Fibroblast of upper back skin (primary cell): ENCODE data around the gene MTHFSD.

Source experiments
- DNase-seq: peaks from one replicate; pipeline ENCODE4 v3.0.0-alpha.2; 2013

The MTHFSD gene

DNA sequence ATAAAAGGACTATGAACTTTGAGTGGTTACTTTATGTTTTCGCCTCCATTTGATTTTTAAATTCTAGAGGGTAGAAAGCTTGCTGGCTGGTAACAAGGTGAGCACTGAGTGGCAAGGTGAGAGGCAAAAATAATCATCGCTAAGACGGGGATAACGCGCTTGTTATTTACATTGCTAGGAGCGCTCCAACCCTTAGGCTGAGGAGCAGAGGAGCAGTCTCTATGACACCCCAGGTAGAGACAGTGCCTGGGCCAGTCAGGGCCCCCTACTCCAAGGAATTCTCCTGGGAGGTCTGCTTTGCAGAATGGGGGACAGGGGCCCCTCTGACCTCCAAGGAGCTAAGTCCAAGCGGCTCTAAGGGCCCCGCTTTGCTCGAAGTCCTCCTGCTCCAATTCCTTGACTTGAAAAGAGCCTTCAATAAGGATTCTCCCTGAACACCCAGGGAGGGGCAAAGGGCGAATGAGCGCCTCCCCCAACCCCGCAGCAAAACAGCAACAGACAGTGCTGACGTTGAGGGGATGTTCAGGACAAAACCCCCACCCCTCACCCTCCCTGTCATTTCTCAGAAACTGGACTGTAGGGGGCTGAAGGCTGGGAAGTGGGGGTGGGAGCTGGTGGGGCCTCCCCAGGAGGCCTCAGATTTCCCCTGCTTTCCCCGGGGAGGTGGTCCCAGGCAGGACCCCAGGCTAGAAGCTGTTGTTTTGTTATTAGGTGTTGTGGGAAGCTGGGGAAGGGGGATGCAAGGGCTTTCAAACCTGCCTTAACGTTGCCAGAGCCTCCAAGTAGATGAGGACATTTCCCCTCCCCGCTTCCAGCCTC lies 54.9 kb downstream of the MTHFSD start:
- DNase-seq = no peak

DNA sequence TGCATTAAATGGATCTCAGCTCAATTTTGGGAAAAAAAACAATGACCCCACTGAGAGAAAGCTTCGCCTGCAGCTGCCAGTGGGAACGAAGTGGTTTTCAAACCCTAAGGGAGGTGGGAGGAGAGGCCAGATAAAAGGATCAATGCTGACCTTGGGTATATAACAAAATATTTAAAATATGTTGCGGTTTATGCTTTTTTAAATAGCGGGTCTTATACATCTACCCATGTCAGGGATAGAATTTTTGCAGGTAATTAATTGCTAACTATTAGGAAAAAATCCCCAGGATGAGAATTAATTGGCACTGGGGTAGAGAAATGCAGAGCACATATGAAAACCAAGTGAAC lies 55.6 kb downstream of the MTHFSD start:
- no peak for DNase-seq

DNA sequence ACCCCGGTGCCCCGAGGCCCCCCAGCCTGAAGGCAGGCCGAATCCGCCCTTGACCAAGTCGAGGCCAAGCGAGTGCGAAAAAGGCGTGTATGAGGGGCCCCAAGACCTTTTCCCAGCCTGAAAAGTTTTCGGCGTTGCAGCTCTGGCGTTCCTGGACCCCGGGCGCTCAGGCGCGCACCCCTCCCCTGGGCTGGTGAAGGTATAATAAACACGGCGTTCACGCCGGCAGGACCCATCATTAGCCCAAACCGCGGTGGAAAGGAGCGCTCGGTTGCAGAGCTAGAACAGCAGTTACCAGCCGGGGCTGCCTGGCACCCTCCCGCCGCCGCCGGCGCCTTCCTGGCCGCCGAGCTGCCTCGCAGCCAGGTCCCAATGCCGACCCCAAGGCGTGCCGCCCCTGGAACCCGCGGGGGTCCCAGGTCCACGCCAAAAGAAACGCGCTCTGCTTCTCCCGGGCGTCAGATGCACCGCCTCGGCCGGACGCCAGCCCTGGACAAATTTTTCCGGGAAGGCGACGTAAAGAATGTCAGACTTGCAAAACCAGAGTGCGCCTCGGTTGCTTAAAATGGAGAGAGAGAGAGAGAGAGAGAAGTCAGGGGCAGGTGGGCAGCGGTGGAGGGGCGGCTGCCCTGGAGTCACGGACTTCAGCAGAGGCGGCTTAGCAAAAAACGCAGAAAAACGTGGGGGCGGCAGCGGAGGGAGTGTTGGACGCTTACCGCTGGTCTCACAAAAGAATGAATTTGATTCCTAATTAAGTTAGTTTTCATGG lies 56.2 kb downstream of the MTHFSD start:
- DNase-seq = peak; percentile 36

DNA sequence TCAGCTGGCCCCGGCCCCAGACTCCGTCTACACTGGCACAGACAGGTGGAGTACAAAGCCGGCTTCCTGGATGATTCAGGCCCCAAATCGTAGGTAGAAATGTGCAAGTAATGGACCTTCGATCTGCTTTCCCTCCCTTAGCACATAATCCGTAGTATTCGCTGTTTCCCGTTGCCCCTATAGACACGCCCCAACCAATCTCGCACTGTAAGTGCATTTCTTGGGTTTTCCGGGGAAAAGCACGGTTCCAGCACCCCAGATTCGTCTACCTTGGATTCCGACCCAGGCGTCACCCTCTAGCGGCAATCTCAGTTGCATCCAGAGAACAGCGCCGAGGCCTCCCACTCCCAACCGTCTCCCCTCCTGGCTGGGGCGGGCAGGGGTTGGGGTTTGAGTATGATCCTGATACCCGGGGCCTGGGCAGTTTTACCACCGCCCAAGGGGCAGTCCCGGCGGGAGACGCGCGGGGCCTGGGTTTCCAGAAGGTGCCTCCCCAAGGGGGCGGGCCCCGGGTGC lies 56.8 kb downstream of the MTHFSD start:
- DNase-seq = no peak

DNA sequence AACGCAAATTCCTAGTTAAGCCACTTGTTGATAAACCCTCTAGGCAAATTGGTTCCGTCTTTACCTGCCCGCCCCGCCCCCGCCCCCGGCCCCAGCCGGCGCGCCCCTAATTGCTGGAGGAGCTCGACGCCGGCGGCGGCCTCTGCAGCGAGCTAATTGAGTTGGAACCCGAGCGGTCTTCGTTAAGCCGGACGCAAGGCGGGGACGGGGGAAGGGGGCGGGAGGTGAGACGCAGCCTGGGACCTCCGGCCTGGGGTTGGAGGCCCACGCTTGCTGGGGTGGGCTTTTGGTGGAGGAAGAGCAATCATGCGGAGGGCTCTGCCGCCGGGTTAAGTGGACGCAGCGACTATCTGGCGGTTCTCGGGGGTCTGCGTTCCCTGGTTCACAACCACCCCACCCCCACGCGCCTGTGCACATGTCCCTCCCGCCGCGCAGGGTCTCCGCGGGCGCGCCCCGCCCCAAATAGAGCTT lies 57.4 kb downstream of the MTHFSD start:
- DNase-seq = no peak

DNA sequence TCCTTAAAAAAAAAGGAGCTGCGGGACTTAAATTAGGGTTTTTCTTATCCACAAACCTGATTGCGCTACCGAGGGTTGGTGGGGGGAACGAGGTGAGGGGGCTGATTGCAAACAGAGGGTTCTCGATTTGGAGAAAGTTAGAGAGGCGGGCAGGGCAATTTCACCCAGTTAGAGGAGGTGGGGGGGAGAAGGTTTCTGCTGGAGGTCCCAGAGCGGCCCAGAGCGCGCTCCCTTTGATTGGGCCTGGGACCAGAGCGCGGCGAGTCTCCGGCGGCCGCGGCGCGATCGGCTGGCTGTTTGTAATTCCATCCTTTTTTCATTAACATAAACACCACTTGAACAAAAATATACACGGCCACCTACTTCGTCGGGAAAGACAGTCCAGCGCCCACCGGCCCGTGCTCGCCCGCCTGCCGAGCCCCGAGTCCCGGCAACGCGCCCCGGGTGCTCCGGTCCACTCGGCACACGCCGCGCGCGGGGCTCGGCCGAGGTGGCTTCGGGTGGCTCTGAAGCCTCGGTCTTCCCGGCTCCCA lies 58.0 kb downstream of the MTHFSD start:
- DNase-seq = no peak

DNA sequence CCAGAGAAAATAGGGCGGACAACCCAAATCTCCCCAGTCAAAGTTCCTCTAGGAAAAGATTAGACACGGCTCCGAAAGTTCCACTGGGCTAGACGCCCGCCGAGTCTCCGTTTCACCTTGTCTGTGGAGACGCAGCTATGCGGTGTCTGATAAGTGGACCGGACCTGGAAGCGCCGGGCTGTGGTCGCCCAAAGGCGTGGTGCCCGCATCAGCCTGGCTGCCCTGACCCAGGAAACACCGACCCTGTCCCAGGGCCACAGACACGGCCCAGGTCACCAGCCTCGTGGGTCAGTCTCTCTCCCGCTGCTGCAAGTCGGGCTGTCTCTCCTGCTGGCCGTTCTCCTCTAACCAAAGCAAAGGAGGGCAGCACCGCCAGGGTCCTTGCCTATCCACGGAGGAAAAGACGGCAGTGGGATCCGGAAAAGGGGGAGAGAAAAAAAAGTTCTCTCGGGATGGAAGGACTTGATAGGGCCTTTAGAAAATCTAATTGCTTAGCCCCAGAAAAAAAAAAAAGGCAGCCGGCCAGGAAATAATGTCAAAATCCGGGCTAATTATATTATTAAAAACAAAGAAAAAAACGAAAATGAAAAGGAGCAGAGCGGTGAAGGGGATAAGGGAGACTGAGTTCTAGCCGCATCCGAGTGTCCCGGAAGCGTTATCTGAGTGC lies 58.6 kb downstream of the MTHFSD start:
- DNase-seq = no peak

DNA sequence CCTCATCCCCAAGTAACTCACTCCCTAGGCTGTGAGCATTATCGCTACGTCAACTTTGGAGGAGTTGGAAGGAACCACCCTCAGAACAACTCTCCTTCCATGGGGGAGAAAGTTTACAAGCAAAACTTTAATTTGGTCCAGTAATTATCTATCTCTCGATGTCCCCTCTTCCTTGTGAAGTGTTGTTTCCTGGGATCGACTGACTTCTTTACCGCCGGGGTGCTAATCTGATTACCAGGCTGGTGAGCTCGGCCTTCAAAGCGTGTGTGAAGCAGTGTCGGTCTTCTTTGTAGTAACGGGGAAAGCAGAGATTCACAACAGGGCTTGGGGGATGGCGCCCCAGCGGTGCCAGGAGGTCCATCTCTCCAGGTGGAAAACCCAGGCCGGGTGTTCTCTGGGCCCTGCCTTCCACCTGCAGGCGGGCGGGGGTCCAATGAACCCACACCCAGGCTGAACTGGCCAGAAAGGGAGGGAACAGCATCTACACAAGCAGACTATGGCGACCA lies 59.2 kb downstream of the MTHFSD start:
- no peak for DNase-seq

DNA sequence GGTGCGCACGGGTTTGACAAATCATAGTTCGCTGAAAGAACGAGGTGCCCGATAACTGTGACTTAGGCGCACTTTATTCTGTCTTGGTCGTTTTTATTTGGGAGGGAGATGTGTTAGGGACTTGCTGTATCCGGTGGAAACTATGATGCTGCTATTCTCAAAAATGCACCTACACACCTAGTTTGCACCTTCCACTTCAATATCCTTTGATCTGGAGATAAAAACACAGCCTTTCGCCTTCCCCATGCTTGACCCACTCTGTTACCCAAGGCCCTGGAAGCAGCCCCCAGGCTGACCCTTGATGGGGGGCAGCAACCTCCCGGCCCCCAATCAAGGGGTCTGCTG lies 59.7 kb downstream of the MTHFSD start:
- DNase-seq = no peak

DNA sequence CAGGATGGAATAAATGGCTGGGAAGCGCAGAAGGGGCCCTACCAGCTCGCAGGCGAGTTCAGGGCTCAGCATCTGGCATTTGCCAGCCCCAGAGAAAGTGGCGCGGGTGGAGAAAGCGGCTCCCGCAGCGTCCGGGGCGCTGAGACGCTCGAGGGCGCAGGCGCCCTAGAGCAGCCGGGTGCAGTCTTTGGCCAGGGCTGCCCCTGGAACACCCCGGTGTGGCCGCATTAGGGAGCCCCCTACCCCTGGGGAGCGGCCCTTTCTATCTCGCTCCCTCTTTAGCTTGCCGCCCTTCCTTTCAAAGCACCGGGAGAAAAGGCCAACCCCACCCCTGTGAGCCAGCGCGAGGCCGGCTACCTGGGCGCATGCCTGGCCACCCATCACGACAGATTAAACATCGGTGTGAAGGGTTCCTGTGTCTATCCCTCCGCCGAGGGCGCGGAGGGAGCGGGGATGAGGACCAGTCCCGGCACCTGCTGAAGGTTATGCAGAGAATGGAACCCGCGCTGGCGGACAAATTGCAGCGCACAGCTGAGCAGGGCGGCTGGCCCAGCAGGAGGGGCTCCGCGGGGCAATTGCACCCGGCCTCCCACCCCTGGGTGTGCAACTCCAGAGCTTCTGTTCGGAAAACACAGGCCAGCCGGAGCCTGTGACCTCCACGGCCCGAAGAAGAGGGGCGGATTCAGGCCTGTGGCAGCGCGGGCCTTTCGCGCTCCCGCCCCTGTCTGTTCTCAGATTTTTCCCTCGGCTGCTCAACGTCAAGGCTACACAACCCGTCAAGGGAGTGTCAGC lies 60.3 kb downstream of the MTHFSD start:
- DNase-seq = no peak

DNA sequence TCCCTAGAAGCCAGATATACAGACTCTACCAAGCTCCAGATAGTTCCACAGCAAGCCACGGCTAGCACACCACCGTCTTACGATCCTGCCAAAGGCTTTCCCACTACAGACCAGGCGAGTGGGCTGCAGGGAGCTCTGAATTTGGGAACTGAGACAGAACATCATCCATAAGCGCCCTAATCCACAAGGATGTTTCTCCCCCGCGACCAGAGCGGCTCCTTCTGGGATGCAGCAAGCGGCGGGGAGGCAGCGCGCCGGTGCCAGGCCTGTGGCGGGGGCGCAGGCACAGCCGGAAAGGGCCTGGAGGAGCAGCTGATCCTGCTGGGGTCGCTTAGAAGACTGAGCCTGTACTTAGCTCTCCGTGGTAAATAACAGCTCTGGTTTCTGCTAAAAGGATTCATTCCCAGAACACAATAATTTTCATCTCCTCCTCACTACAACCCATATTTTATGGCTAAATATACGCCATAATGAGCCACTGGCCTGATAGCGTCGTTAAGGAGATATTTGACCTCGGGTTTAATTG lies 60.9 kb downstream of the MTHFSD start:
- DNase-seq = no peak

DNA sequence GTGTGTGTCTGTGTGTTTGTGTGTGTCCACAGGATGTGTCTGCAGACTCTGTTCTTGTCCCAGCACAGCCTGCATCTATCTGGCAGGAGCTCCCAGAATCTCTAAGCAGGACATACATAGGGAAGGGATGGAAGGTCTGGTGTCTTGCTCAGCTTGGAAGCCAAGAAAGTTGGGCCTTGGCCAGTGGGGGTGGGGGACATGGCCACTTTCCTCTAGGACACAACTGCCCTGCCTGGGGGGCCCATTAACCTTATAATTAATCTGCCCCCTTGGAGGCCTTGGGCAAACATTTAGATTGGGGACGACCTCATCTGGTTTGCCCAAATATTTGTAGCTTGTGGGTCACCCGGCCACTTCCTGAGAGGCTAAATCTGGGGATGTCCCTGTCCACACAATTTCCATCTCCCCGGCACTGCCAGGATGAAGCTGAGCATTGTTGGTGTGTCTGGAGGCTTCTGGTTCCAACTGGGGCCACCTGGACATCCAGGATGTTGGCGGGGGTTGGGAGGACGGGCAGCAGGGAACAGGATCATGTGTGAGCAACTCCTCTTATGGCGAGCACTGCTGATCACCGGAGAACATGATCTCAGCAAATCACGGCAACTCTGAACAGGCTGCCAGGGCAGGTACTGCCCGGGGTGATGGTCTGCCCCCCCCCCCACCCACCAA lies 61.9 kb downstream of the MTHFSD start:
- DNase-seq = no peak

DNA sequence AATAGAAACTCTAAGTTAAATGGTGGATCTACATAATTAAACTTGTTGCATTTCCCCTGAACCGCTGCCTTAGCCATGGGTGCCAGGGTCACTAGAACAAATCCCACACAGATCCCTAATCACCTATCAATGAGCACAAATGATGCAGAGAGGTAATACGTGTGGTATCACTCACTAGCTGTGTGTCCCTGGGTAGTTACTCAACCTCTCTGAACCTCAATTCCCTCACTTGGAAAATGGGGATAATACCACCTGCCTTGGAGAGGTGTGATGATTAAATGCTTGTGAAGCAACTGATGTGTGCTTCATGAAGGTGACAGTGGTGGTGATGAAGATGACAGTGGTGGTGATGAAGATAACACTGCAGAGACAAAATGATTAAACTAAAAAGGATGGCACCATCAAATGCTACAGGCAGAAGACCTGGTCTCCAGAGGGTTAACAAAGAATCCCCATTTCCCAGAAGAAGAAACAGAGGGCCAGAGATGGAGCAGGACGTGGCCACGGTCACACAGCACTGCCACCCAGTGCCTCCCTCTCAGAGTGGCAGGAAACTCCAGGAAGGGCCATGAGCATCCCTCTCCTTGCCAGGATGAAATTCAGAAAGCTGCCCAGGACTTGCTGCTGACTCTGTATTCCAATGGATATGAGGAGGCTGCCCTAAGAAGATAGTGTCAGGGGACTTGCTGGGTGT lies 62.6 kb downstream of the MTHFSD start:
- DNase-seq = no peak

DNA sequence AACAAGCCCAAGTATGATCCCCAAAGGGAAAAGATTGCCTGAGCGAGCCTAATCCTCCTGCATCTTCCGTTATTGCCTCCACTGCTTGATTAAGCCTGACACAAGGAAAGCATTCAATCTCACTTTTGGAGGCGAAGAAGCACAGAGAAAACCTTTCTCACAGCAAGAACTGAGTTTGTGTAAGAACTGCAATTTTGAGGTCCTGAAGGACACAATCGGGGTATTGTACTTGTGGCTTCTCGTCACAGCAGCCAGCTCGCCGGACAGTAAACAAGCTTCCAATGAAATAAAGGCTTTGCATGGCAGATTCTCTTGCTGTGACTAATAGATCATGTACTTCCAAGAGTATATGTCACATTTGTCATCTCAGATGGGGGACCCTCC lies 63.4 kb downstream of the MTHFSD start:
- DNase-seq = no peak

DNA sequence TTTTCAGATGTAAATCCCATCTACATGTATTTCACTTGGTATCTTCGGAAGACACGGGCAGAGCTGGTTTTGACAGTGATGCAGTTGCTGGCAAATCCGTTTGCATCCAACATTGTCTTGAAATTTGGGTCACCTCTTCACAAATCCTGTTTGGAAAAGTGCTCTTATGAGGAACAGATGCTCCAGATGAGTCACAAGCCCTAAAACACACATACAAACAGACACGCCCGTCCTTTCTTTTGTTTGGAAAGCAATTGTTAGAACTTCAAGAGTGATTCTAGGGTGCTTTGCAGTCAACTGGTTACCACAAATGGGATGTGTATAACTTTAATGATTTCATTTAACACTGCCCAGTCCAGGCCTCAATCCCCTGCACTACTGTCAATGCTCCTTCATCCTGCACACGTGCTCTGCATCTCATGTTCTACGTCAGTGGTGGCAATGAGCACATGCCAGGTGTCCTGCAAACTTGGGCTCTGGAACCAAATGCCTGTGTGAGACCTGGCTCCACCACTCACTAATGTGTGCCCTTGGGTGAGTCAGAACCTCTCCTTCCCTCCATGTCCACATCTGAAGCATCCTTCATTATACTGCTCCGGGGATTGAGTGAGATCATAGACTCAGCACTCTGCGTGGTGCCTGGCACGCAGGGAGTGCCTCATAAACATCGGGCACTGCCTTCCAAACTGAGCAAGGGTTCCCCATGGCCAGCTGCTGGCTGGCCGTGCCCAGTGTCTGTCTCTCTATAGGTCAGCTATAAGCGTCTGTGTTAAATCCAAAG lies 64.0 kb downstream of the MTHFSD start:
- DNase-seq = no peak

DNA sequence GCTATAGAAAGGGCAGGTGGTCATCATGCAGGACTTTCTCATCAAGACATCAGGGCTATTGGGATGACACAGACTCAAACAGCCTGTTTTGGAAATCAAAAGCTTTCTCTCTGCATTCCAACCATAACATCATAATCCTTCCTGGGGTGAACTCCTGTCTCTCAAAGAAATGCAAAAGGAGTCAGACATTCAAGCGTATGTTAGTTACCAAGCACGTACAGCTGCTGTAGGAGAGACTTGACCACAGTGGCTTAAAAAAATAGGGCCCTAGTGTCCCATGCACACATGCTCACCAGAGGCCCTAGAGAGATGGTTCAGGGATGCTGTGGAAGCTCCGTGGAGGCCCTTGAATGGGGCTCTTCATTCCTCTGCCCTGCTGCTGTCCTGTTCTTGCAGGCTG lies 69.3 kb downstream of the MTHFSD start:
- no peak for DNase-seq

DNA sequence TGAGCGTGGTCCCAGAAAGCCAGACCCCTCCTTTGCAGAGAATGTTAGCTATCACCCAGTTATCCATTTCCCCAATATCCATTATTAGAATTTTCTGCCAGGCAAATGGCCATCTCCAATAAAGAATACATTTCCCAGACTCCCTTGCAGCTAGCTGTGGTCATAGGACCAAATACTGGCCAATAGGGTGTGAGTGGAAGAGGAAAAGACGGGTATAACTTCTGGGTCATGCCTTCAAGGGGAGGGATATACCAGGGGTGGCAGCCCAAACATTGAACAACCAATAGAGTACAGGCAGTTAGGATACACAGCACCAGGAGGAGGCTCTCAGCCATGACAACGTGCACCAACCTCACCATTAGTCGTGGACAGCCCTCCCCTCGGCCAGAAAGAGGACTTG lies 70.8 kb downstream of the MTHFSD start:
- no peak for DNase-seq

DNA sequence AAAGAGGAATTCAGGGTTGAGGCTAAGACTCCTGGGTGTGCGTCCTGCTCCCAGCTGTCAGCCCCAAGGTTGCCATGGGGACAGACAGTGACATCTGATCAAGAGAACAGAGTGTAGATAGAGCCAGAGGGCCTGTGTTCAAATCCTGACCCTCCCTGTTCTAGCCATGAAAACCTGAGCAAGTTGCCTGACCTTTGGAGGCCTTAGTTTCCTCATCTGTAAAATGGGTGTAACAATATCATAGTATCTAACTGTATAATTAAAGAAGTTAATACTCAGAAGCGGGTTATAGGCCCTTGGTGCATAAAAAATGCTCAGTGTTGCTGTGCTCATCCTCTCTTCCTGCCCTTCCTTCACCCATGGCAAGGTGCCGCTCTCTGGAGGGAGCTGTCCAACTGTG lies 73.4 kb downstream of the MTHFSD start:
- no peak for DNase-seq

DNA sequence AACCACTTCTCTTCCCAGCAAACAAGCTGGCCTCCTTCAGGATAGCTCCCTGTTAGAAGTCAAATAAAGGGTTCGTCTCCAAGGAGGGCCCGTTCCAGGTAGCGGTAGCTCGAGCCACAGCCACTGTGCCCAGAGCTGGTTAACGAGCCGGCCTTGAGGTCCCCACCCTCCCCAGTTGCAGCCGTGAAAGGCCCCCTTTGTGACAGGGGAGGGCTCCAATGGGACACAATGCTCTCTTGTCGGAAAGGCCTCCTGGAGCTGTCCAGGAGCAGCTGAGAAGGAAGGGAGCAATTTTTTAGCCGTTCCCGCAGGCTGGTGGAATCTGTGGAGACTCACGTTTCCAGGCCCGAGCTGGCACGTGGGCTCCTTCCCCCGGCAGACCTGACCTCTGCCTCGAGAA lies 74.6 kb downstream of the MTHFSD start:
- DNase-seq = no peak
